A549 (cell line): ENCODE results near the gene KRT38. TPM values are rescaled to one million over a fixed set of nuclear protein-coding genes. Genes with fewer than 3 reads are reported as not detected.

Experiments used
- ATAC-seq, 2 experiments: fragments of 200-7000 bp in 1 of 2; fragments of >200 bp in 1 of 2; cut with Nextera tagmentation in 1 of 2; cut with Tn5 transposase in 1 of 2; 3 replicates each; pipeline versions ENCODE4 v1.8.0 to v1.9.1; 2018 to 2020; ENCODE audit warnings: mild to moderate bottlenecking in 1 of 2, moderate library complexity in 1 of 2
- CTCF ChIA-PET: fragments of 300-600 bp; sonication (Branson Sonifier 250); formaldehyde crosslinking; extraction: SDS; loops from one replicate; lab custom pipeline; 2021; ENCODE audit warnings: antibody characterized with exemption, inconsistent platforms; lab: Yijun Ruan, JAX
- POLR2A ChIA-PET: fragments of 350-600 bp; formaldehyde crosslinking; extraction: SDS; loops from one replicate; lab custom pipeline; 2021; ENCODE audit warnings: antibody characterized with exemption, inconsistent platforms; lab: Yijun Ruan, JAX
- DNase-seq, 2 experiments: peaks; one replicate each; pipeline versions ENCODE4 v3.0.0 to v3.0.0-alpha.2; 2011 to 2016; ENCODE audit warnings: low read depth in 1 of 2, low spot score in 1 of 2
- FAIRE-seq: peaks from 2 replicates; lab custom pipeline; 2011; peaks lifted over from hg19 to GRCh38; lab: Jason Lieb, UNC
- H3K27ac ChIP-seq, 2 experiments: fragments of >200 bp; sonication (Bioruptor Twin); formaldehyde crosslinking; 3 replicates each; pipeline ENCODE4 v1.5.1; 2016 to 2017
- H3K4me1 ChIP-seq: fragments of >200 bp; sonication (Bioruptor Twin); formaldehyde crosslinking; 3 replicates; pipeline ENCODE4 v1.6.1; 2016
- H3K4me2 ChIP-seq: fragments of >200 bp; sonication (Bioruptor Twin); formaldehyde crosslinking; 3 replicates; pipeline ENCODE4 v1.6.1; 2016
- H3K4me3 ChIP-seq: fragments of >200 bp; sonication (Bioruptor Twin); formaldehyde crosslinking; 3 replicates; pipeline ENCODE4 v1.5.1; 2016
- H3K9me3 ChIP-seq: fragments of >200 bp; sonication (Bioruptor Twin); formaldehyde crosslinking; 3 replicates; pipeline ENCODE4 v1.6.1; 2016
- CHD2 ChIP-seq: fragments of 150-350 bp; IDR thresholded peaks from 2 replicates; pipeline ENCODE4 v1.6.1; 2014; ENCODE audit warnings: low read length; ENCODE audit not compliant: partially characterized antibody
- E2F6 ChIP-seq: IDR thresholded peaks from 2 replicates; pipeline ENCODE4 v1.6.1; 2012; ENCODE audit warnings: low read depth, borderline replicate concordance
- FOXS1 ChIP-seq: fragments of 250-450 bp; sonication (Bioruptor Pico); IDR thresholded peaks from 2 replicates; pipeline ENCODE4 v1.5.0; 2020; ENCODE audit warnings: mild to moderate bottlenecking, moderate library complexity
- HES2 ChIP-seq: fragments of >200 bp; sonication (Bioruptor Twin); formaldehyde crosslinking; IDR thresholded peaks from 2 replicates; pipeline ENCODE4 v1.6.1; 2016
- HEYL ChIP-seq: fragments of 250-450 bp; sonication (Bioruptor Pico); IDR thresholded peaks from 2 replicates; pipeline ENCODE4 v1.8.0; 2021; ENCODE audit warnings: mild to moderate bottlenecking, moderate library complexity
- HMGXB4 ChIP-seq: fragments of 250-450 bp; sonication (Bioruptor Pico); IDR thresholded peaks from 2 replicates; pipeline ENCODE4 v1.5.0; 2021; ENCODE audit warnings: mild to moderate bottlenecking, moderate library complexity, borderline replicate concordance
- HOXB5 ChIP-seq: fragments of 250-450 bp; sonication (Bioruptor Pico); IDR thresholded peaks from 2 replicates; pipeline ENCODE4 v1.5.0; 2020; ENCODE audit warnings: mild to moderate bottlenecking, moderate library complexity
- KDM5A ChIP-seq: fragments of 200-600 bp; sonication (generic); IDR thresholded peaks from 2 replicates; pipeline ENCODE4 v1.6.1; 2016; ENCODE audit warnings: antibody characterized with exemption, mild to moderate bottlenecking
- MAZ ChIP-seq: fragments of 150-350 bp; IDR thresholded peaks from 2 replicates; pipeline ENCODE4 v1.6.1; 2014; ENCODE audit warnings: antibody characterized with exemption, low read depth, low read length, borderline replicate concordance
- NR3C1 ChIP-seq: fragments of >200 bp; sonication (Bioruptor Twin); formaldehyde crosslinking; IDR thresholded peaks from 3 replicates; pipeline ENCODE4 v1.6.1; 2017
- PBX3 ChIP-seq: IDR thresholded peaks from 2 replicates; pipeline ENCODE4 v1.6.1; 2012
- POLR2AphosphoS2 ChIP-seq: conservative IDR thresholded peaks from 2 replicates; pipeline ENCODE4 v1.6.1; 2012; ENCODE audit warnings: low read length, improper control_type of control experiment, inconsistent platforms
- RARB ChIP-seq: fragments of 250-450 bp; sonication (Bioruptor Pico); IDR thresholded peaks from 2 replicates; pipeline ENCODE4 v1.8.0; 2021; ENCODE audit warnings: mild to moderate bottlenecking, moderate library complexity
- REST ChIP-seq: fragments of 200-600 bp; sonication (generic); IDR thresholded peaks from 2 replicates; pipeline ENCODE4 v1.6.1; 2016; ENCODE audit warnings: antibody characterized with exemption, mild to moderate bottlenecking, moderate library complexity
- TFCP2L1 ChIP-seq: fragments of 250-450 bp; sonication (Bioruptor Pico); IDR thresholded peaks from 2 replicates; pipeline ENCODE4 v1.5.0; 2021; ENCODE audit warnings: mild to moderate bottlenecking
- USF2 ChIP-seq: fragments of 450-650 bp; IDR thresholded peaks from 2 replicates; pipeline ENCODE4 v1.6.1; 2014; ENCODE audit warnings: antibody characterized with exemption
- ZFP36 ChIP-seq: fragments of 450-650 bp; IDR thresholded peaks from 2 replicates; pipeline ENCODE4 v1.6.1; 2014; ENCODE audit warnings: borderline replicate concordance; ENCODE audit not compliant: partially characterized antibody
- WGBS: methylation state at CpG from one replicate; pipeline ENCODE4 v1.1.6; 2017; ENCODE audit errors: missing lambda C conversion rate; 5-methylcytosine and 5-hydroxymethylcytosine counted together
- polyA plus RNA-seq, 4 experiments: library from polyadenylated mRNA; depleted of rRNA in 3 of 4; stranded (reverse); fragments of >200 nt; fragmentation: RNase III in 1 of 4; extraction: RNeasy Plus Mini Kit Qiagen cat#74134 plus additional on column Dnase treatment in 1 of 4; gene quantifications; 2 replicates in 3 of 4; 3 replicates in 1 of 4; pipeline ENCODE4 v1.2.3, GENCODE V29; 2011 to 2017

Gene KRT38
- polyA plus RNA-seq, 2 of the 4 experiments (the other 2 are of a cell fraction), result not detected

GRCh38 chr17:41415411-41415810 lies 25.4 kb downstream of the KRT38 start (continued):
- TF ChIP-seq HMGXB4 (CRISPR knock-in tag), result no peak
- TF ChIP-seq POLR2AphosphoS2, result no peak
- TF ChIP-seq NR3C1, result no peak

- no peak for TF ChIP-seq POLR2AphosphoS2
- no peak for TF ChIP-seq MAZ
- no peak for TF ChIP-seq PBX3
- no peak for TF ChIP-seq TFCP2L1 (CRISPR knock-in tag)
- TF ChIP-seq KDM5A, result no peak
- no peak for TF ChIP-seq RARB (CRISPR knock-in tag)
- no peak for TF ChIP-seq ZFP36
- TF ChIP-seq USF2, result no peak
- no peak for TF ChIP-seq HOXB5
- no peak for TF ChIP-seq REST
- no peak for TF ChIP-seq CHD2
- no peak for TF ChIP-seq HES2
- no peak for TF ChIP-seq HEYL (CRISPR knock-in tag)
- no peak for TF ChIP-seq E2F6
- no peak for TF ChIP-seq FOXS1 (CRISPR knock-in tag)
- H3K9me3 ChIP-seq, result no peaks in the 10 kb centered on the region
- 91% methylated on average over 2 of the region's 2 CpGs for WGBS
- no peak for DNase-seq
- no peak overlapping the region for H3K27ac ChIP-seq
- ChIA-PET POLR2A (no interaction called here), CTCF (interaction anchor here (1.5 to 2.1 kb wide), 2 partner anchors 9 to 166 kb away, joined by 4 to 11 read pairs; no protein-coding TSS in a partner anchor)
- no peak overlapping the region for H3K4me3 ChIP-seq
- H3K4me2 ChIP-seq, result no peak overlapping the region
- no peak for ATAC-seq
- H3K4me1 ChIP-seq, result no peaks in the 10 kb centered on the region
- no peak for FAIRE-seq
Observed at GRCh38 chr17:41413982-41414381, 26.8 kb downstream of the KRT38 start.
